ENCODE measurements around the gene RBM46.
"Not testable (repeated sequence)": the region's sequence is repeated elsewhere in the genome, so short reads cannot be mapped to it uniquely, and the experiment has no call there.

RBM46 gene

GRCh38 chr4:154838155-154838554, 57.1 kb downstream of the RBM46 start:
- DNase-seq (ENCODE audit: low spot score) = no peak

DNA sequence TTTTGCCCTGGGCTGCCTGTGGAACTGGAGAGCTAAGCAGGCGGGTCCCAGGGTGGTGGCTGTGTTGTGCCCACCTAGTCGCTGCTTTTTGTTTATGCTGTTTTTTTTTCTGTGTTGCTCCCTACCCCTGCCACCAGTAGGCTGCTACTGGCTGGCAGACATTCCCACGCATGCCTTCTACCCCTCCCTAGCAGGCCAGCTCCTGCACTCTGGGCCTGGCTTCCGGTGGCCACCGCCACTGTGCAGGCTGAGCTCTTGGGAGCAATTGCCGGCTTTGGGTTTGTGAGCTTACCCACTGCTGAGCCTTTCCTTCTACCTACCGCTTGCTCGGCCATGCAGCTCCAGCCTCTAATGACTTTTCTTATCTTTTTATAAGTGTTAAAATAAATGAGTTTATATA, 57.6 kb downstream of the RBM46 start:
- DNase-seq (ENCODE audit: low spot score) = no peak

GRCh38 chr4:154854362-154854761, 73.3 kb downstream of the RBM46 start:
- no peak for DNase-seq (ENCODE audit: low spot score)

- DNase-seq (ENCODE audit: low spot score) = no peak
Measured at GRCh38 chr4:154858166-154858565, 77.1 kb downstream of the RBM46 start.

- DNase-seq (ENCODE audit: low spot score) = no peak
Measured at GRCh38 chr4:154868414-154869194, 87.5 kb downstream of the RBM46 start.

- DNase-seq (ENCODE audit: low spot score) = no peak
Measured at GRCh38 chr4:154869301-154869700, 88.2 kb downstream of the RBM46 start.

- DNase-seq (ENCODE audit: low spot score) = no peak
Measured at GRCh38 chr4:154872198-154872597, 91.1 kb downstream of the RBM46 start.

DNA sequence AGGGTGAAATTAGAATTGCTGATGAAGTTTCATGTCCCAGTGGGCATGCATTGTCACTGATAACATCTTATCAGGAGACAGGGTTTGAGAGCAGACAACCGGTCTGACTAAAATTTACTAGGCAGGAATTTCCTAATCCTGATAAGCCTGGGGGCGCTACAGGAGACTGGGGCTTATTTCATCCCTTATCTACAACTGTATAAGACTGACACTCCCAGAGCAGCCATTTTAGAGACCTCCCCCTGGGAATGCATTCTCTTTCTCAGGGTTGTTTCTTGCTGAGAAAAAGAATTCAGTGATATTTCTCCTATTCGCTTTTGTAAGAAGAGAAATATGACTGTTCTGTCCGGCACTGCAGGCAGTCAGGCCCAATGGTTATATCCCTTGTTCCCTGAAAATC, 93.0 kb downstream of the RBM46 start:
- DNase-seq (ENCODE audit: low spot score) = not testable (repeated sequence)

GRCh38 chr4:154877110-154877760, 96.2 kb downstream of the RBM46 start:
- no peak for DNase-seq (ENCODE audit: low spot score)
